ENCODE results near the gene DENND4A.

DNA sequence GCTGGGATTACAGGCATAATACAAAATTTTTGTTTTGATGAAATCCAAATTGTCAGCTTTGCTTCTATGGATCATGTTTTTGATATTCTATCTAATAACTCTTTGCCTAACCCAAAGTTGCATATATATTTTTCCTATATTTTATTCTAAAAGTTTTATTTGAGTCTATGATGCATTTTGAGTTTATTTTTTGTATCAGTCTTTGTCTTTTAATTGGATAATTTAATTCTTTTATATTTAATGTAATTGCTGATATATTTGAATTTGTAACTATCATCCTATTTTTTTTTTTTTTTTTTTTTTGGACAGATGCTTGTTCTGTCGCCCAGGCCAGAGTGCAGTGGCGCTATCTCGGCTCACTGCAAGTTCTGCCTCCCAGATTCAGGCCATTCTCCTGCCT, 19.7 kb upstream of the DENND4A start:
- TF ChIP-seq, protein P1, sequence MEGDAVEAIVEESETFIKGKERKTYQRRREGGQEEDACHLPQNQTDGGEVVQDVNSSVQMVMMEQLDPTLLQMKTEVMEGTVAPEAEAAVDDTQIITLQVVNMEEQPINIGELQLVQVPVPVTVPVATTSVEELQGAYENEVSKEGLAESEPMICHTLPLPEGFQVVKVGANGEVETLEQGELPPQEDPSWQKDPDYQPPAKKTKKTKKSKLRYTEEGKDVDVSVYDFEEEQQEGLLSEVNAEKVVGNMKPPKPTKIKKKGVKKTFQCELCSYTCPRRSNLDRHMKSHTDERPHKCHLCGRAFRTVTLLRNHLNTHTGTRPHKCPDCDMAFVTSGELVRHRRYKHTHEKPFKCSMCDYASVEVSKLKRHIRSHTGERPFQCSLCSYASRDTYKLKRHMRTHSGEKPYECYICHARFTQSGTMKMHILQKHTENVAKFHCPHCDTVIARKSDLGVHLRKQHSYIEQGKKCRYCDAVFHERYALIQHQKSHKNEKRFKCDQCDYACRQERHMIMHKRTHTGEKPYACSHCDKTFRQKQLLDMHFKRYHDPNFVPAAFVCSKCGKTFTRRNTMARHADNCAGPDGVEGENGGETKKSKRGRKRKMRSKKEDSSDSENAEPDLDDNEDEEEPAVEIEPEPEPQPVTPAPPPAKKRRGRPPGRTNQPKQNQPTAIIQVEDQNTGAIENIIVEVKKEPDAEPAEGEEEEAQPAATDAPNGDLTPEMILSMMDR (IDR thresholded peaks at IDR 0.05), result no peak
- no peak for TF ChIP-seq POLR2A (IDR thresholded peaks at IDR 0.05)
